ENCODE data around the gene KCNJ14.

DNA sequence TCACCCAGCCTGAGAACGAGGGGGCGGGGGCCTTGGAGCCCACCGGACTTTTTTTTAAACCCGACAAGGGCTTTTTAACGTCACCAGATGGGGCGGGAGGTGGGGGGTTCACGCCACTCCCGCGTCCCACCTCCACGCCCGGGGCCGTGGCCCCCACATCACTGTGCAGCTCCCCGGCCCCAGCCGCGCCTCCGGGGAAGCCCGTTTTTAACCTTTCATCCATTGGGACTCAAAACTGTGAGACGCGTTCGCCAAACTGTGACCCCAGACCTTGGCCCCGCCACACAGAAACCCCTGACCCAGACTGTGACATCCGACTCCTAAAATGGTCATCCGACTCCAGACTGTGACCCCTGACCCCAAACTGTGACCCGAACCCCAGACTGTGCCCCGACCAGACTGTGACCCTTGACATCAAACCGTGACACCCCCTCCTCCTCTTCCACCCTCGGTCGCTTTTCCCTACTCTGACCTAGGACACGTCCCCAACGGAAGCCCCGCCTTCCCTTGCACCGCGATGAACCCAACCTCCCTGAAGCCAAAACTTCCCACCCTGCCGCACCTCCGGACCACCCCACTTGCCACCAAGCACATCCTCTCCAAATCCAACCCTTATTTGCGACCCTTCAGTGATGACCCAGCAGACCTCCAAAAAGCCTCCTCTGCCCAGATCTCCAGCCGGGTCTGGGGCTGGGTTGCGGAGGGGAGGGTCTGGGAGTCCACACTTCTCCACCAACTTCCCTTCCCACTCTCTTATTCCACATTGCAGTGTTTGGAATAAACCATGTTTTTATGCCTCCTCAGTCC lies 11.0 kb upstream of the KCNJ14 start:
- TF ChIP-seq EZH2phosphoT487 (IDR thresholded peaks at IDR 0.05; ENCODE audit: unreplicated experiment) (no peak), EZH2 (IDR thresholded peaks at IDR 0.05; ENCODE audit: low read depth, unreplicated experiment) (no peak), POLR2AphosphoS5 (IDR thresholded peaks at IDR 0.05; ENCODE audit: low read depth) (peak; percentile 15; the same call in 1 of the 2 replicates), JUNB (IDR thresholded peaks at IDR 0.05; ENCODE audit: unreplicated experiment) (no peak), CREB1 (CRISPR knock-in tag; IDR thresholded peaks at IDR 0.05; ENCODE audit: low read depth) (no peak), STAT1 (IDR thresholded peaks at IDR 0.05; ENCODE audit: unreplicated experiment) (no peak), ZNF114 (CRISPR knock-in tag; IDR thresholded peaks at IDR 0.05) (no peak)
- TF ChIP-seq, protein P1, sequence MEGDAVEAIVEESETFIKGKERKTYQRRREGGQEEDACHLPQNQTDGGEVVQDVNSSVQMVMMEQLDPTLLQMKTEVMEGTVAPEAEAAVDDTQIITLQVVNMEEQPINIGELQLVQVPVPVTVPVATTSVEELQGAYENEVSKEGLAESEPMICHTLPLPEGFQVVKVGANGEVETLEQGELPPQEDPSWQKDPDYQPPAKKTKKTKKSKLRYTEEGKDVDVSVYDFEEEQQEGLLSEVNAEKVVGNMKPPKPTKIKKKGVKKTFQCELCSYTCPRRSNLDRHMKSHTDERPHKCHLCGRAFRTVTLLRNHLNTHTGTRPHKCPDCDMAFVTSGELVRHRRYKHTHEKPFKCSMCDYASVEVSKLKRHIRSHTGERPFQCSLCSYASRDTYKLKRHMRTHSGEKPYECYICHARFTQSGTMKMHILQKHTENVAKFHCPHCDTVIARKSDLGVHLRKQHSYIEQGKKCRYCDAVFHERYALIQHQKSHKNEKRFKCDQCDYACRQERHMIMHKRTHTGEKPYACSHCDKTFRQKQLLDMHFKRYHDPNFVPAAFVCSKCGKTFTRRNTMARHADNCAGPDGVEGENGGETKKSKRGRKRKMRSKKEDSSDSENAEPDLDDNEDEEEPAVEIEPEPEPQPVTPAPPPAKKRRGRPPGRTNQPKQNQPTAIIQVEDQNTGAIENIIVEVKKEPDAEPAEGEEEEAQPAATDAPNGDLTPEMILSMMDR (conservative IDR thresholded peaks at IDR 0.05; ENCODE audit: low read depth in 2 of 2) = no peak
- TF ChIP-seq, protein P2, sequence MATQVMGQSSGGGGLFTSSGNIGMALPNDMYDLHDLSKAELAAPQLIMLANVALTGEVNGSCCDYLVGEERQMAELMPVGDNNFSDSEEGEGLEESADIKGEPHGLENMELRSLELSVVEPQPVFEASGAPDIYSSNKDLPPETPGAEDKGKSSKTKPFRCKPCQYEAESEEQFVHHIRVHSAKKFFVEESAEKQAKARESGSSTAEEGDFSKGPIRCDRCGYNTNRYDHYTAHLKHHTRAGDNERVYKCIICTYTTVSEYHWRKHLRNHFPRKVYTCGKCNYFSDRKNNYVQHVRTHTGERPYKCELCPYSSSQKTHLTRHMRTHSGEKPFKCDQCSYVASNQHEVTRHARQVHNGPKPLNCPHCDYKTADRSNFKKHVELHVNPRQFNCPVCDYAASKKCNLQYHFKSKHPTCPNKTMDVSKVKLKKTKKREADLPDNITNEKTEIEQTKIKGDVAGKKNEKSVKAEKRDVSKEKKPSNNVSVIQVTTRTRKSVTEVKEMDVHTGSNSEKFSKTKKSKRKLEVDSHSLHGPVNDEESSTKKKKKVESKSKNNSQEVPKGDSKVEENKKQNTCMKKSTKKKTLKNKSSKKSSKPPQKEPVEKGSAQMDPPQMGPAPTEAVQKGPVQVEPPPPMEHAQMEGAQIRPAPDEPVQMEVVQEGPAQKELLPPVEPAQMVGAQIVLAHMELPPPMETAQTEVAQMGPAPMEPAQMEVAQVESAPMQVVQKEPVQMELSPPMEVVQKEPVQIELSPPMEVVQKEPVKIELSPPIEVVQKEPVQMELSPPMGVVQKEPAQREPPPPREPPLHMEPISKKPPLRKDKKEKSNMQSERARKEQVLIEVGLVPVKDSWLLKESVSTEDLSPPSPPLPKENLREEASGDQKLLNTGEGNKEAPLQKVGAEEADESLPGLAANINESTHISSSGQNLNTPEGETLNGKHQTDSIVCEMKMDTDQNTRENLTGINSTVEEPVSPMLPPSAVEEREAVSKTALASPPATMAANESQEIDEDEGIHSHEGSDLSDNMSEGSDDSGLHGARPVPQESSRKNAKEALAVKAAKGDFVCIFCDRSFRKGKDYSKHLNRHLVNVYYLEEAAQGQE (IDR thresholded peaks at IDR 0.05; ENCODE audit: unreplicated experiment) = no peak
- TF ChIP-seq, protein P3, sequence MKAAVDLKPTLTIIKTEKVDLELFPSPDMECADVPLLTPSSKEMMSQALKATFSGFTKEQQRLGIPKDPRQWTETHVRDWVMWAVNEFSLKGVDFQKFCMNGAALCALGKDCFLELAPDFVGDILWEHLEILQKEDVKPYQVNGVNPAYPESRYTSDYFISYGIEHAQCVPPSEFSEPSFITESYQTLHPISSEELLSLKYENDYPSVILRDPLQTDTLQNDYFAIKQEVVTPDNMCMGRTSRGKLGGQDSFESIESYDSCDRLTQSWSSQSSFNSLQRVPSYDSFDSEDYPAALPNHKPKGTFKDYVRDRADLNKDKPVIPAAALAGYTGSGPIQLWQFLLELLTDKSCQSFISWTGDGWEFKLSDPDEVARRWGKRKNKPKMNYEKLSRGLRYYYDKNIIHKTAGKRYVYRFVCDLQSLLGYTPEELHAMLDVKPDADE (IDR thresholded peaks at IDR 0.05) = no peak

Measured in GM23338 (cell line).